K562 (cell line): ENCODE measurements around the gene ERCC1. TPM values are rescaled to one million over a fixed set of nuclear protein-coding genes. Genes with fewer than 3 reads are reported as not detected.
A peak's percentile ranks its signal among the peaks of the same experiment; 100 is the strongest.

Source experiments
- HDGF ChIP-seq: fragments of 450-650 bp; IDR thresholded peaks from 2 replicates; pipeline ENCODE4 v1.6.1; 2016
- MTA3 ChIP-seq: fragments of 450-650 bp; formaldehyde crosslinking; IDR thresholded peaks from 2 replicates; pipeline ENCODE4 v1.6.1; 2017; ENCODE audit warnings: mild to moderate bottlenecking, borderline replicate concordance
- NONO ChIP-seq, 2 experiments: fragments of 200-400 bp in 1 of 2; fragments of 450-650 bp in 1 of 2; formaldehyde crosslinking in 1 of 2; IDR thresholded peaks; 2 replicates each; pipeline ENCODE4 v1.6.1; 2017; ENCODE audit warnings: low read depth in 2 of 2, mild to moderate bottlenecking in 2 of 2, moderate library complexity in 2 of 2, low read length in 1 of 2
- RBFOX2 ChIP-seq: fragments of 200-400 bp; formaldehyde crosslinking; IDR thresholded peaks from 2 replicates; pipeline ENCODE4 v1.6.1; 2017; ENCODE audit warnings: low read depth, mild to moderate bottlenecking, low read length, moderate library complexity
- ZBTB11 ChIP-seq, 3 experiments: fragments of 200-800 bp in 1 of 3; fragments of 250-450 bp in 1 of 3; fragments of 450-650 bp in 1 of 3; sonication (Bioruptor Pico) in 1 of 3; sonication (Bioruptor generic) in 1 of 3; formaldehyde crosslinking in 1 of 3; IDR thresholded peaks; 2 replicates each; pipeline versions ENCODE4 v1.6.1 to v1.8.0; 2016 to 2022; ENCODE audit warnings: mild to moderate bottlenecking in 2 of 3, missing genetic modification characterization in 2 of 3, missing compliant biosample characterization in 1 of 3, moderate library complexity in 1 of 3
- ZNF274 ChIP-seq: IDR thresholded peaks from 2 replicates; pipeline ENCODE4 v1.6.1; 2011; ENCODE audit warnings: low read depth, mild to moderate bottlenecking, low read length, moderate library complexity, borderline replicate concordance
- ZNF318 ChIP-seq, 2 experiments: fragments of 450-650 bp; IDR thresholded peaks; 2 replicates each; pipeline ENCODE4 v1.6.1; 2016; ENCODE audit warnings: mild to moderate bottlenecking in 2 of 2, borderline replicate concordance in 1 of 2, low read depth in 1 of 2, moderate library complexity in 1 of 2
- ZNF609 ChIP-seq: sonication (generic); formaldehyde crosslinking; IDR thresholded peaks from 2 replicates; pipeline ENCODE4 v1.8.1; 2023; ENCODE audit warnings: missing genetic modification reagents, mild to moderate bottlenecking, borderline replicate concordance
- polyA plus RNA-seq, 8 experiments: library from polyadenylated mRNA; depleted of rRNA in 4 of 8; stranded (reverse) in 5 of 8; unstranded in 3 of 8; fragments of >200 nt; fragmentation: Nextera tagmentation in 2 of 8; fragmentation: Illumina TruSeq in 1 of 8; extraction: Ambion mirVana in 2 of 8; extraction: Trizol in 1 of 8; gene quantifications; 2 replicates each; pipeline versions ENCODE4 v1.2.1 to v1.2.3, GENCODE V29; 2011 to 2014; ENCODE audit warnings: inconsistent platforms in 1 of 8, missing spikeins in 1 of 8
- total RNA-seq, 7 experiments: library from RNA; depleted of rRNA in 6 of 7; stranded (reverse); fragments of >200 nt in 6 of 7; fragmentation: Illumina TruSeq in 2 of 7; extraction: Trizol in 2 of 7; gene quantifications; 2 replicates each; pipeline versions ENCODE4 v1.2.1 to v1.2.3, GENCODE V29; 2011 to 2021; ENCODE audit warnings: low replicate concordance in 1 of 7

The ERCC1 gene
- total and polyA plus RNA-seq, 9 of the 15 experiments (the other 6 are each of a cell fraction or from before 2014, with no cell fraction given), result 9.3 to 92.6 (median 60.0) TPM

GRCh38 chr19:45467456-45468158 lies 43.9 kb upstream of the ERCC1 start, which contains the start of gene FOSB (continued):
- TF ChIP-seq ZNF318 (IDR thresholded peaks at IDR 0.05; ENCODE audit: borderline replicate concordance in 1 of 2, low read depth in 1 of 2) (peak in 1 of 2 experiments; percentile 78; a peak in 2 of 4 replicates), ZBTB11 (CRISPR knock-in tag; IDR thresholded peaks at IDR 0.05) (0 out of 6 replicates have a peak, but pooled peaks of 1 of the 3 experiments have one; percentile 46), RBFOX2 (peak; percentile 82), ZNF609 (no peak), MTA3 (peak; percentile 98), NONO (IDR thresholded peaks at IDR 0.05; ENCODE audit: low read depth in 2 of 2, low read length in 1 of 2) (peak; percentile 39 to 54; a peak in 1 of 4 replicates), HDGF (no peak), ZNF274 (no peak)
